Measurements from ENCODE around the gene ZNF217.

GRCh38 chr20:53578492-53579222 is 15.0 kb downstream of the ZNF217 start:
- TF ChIP-seq POLR2A (IDR thresholded peaks at IDR 0.05; ENCODE audit: low read depth, low read length) (peak; percentile 13), MAX (IDR thresholded peaks at IDR 0.05; ENCODE audit: insufficient read depth, insufficient read length) (no peak), JUN (IDR thresholded peaks at IDR 0.05; ENCODE audit: borderline replicate concordance, insufficient read depth, insufficient read length, low read depth) (no peak), EZH2 (IDR thresholded peaks at IDR 0.05; ENCODE audit: borderline replicate concordance, low read depth, low read length, severe bottlenecking) (no peak), POLR2AphosphoS5 (IDR thresholded peaks at IDR 0.05; ENCODE audit: insufficient read depth, low read depth, low read length) (no peak), FOS (IDR thresholded peaks at IDR 0.05; ENCODE audit: borderline replicate concordance, insufficient read depth, low read length) (no peak)
- TF ChIP-seq, protein P1, sequence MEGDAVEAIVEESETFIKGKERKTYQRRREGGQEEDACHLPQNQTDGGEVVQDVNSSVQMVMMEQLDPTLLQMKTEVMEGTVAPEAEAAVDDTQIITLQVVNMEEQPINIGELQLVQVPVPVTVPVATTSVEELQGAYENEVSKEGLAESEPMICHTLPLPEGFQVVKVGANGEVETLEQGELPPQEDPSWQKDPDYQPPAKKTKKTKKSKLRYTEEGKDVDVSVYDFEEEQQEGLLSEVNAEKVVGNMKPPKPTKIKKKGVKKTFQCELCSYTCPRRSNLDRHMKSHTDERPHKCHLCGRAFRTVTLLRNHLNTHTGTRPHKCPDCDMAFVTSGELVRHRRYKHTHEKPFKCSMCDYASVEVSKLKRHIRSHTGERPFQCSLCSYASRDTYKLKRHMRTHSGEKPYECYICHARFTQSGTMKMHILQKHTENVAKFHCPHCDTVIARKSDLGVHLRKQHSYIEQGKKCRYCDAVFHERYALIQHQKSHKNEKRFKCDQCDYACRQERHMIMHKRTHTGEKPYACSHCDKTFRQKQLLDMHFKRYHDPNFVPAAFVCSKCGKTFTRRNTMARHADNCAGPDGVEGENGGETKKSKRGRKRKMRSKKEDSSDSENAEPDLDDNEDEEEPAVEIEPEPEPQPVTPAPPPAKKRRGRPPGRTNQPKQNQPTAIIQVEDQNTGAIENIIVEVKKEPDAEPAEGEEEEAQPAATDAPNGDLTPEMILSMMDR (IDR thresholded peaks at IDR 0.05; ENCODE audit: extremely low read depth in 1 of 2, insufficient read depth in 1 of 2, low read depth in 1 of 2, low read length in 2 of 2): peak; percentile 60 to 75

Measured in endothelial cell of umbilical vein (primary cell).